H1 (cell line): Measurements from ENCODE around the gene ARID1B. TPM values are rescaled to one million over a fixed set of nuclear protein-coding genes. Genes with fewer than 3 reads are reported as not detected.
A peak's percentile ranks its signal among the peaks of the same experiment; 100 is the strongest.

ENCODE experiments used
- SAP30 ChIP-seq: fragments of 300-600 bp; sonication (generic); IDR thresholded peaks from 2 replicates; pipeline ENCODE4 v1.7.1; 2012; ENCODE audit warnings: low read length, moderate library complexity, mild to moderate bottlenecking, inconsistent platforms; ENCODE audit not compliant: insufficient read depth, insufficient replicate concordance
- SP1 ChIP-seq: IDR thresholded peaks from 2 replicates; pipeline ENCODE4 v1.6.1; 2011; ENCODE audit warnings: low read depth, low read length
- polyA plus RNA-seq, 7 experiments: library from polyadenylated mRNA; depleted of rRNA in 3 of 7; stranded (reverse) in 5 of 7; unstranded in 2 of 7; fragments of >200 nt in 5 of 7; fragments of 200-250 nt in 2 of 7; gene quantifications; 1 replicate in 5 of 7; 2 replicates in 1 of 7; 4 replicates in 1 of 7; pipeline versions ENCODE4 v1.2.1 to v1.2.3, GENCODE V29; 2011 to 2013; ENCODE audit warnings: missing spikeins in 2 of 7, mixed read lengths in 2 of 7
- total RNA-seq: library from RNA; stranded (reverse); fragmentation: NEBNext Ultra II Directional; extraction: Animal tissue kit (Norgen Biotek cat#: 25700); gene quantifications from 2 replicates; pipeline ENCODE4 v1.2.1, GENCODE V29; 2021
- TF ChIP-seq, protein P1 (sequence below), 3 experiments: IDR thresholded peaks; 1 replicate in 2 of 3; 2 replicates in 1 of 3; pipeline versions ENCODE4 v1.5.1 to v1.6.1; 2011; ENCODE audit warnings: low read length in 3 of 3, mild to moderate bottlenecking in 3 of 3, inconsistent platforms in 2 of 3, low read depth in 1 of 3, moderate library complexity in 1 of 3; ENCODE audit not compliant: insufficient read depth in 1 of 3; ENCODE audit errors: control extremely low read depth in 1 of 3

Gene ARID1B
- total and polyA plus RNA-seq, 2 of the 8 experiments (the other 6 are each of a cell fraction or from before 2014, with no cell fraction given), result 24.3 to 70.3 TPM

DNA sequence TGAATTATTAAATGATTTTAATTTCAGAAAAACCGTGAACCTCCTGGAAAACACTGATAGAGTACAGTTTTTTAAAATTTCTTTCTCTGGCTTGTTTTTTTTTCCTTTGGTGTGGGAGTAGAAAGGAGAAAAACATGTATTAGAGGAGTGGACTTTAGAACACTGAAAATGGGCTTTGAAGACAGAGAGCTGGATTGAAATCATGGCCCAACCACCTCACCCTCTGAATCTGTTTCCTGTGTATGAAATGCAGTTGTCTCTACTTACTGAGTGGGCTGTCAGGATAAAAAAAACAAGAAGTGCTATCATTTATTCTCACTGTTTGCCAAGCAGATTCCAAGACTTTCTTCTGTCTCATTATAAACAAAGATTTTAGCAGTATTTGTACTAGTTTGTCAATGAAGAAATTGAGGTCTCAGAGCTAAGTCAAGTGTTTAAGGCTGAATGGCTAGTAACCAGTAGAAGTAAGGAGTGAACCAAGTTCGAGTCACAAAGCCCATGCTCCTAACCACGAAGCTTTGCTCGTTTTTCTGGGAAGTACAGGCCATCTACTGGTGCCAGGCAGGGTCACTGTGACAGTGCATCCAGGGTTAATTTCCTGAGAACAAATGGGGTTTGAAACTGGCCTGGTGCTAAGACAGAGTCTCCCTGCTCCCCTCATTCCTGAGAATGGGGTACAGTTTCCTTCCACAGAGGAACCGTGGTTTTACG is 289.8 kb downstream of the ARID1B start (continued):
- TF ChIP-seq, protein P1, sequence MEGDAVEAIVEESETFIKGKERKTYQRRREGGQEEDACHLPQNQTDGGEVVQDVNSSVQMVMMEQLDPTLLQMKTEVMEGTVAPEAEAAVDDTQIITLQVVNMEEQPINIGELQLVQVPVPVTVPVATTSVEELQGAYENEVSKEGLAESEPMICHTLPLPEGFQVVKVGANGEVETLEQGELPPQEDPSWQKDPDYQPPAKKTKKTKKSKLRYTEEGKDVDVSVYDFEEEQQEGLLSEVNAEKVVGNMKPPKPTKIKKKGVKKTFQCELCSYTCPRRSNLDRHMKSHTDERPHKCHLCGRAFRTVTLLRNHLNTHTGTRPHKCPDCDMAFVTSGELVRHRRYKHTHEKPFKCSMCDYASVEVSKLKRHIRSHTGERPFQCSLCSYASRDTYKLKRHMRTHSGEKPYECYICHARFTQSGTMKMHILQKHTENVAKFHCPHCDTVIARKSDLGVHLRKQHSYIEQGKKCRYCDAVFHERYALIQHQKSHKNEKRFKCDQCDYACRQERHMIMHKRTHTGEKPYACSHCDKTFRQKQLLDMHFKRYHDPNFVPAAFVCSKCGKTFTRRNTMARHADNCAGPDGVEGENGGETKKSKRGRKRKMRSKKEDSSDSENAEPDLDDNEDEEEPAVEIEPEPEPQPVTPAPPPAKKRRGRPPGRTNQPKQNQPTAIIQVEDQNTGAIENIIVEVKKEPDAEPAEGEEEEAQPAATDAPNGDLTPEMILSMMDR (IDR thresholded peaks at IDR 0.05; ENCODE audit: control extremely low read depth in 1 of 3, insufficient read depth in 1 of 3, low read depth in 1 of 3, low read length in 3 of 3), result peak in 1 of 3 experiments; percentile 12; a peak in 1 of 4 replicates
- TF ChIP-seq SAP30, result no peak
- TF ChIP-seq SP1, result no peak
- TF ChIP-seq, all 59 proteins: peak for 3
